ENCODE measurements around the gene PNKP.

GRCh38 chr19:49855277-49855675, 12.1 kb downstream of the PNKP start:
- TF ChIP-seq CTCF (IDR thresholded peaks at IDR 0.05; ENCODE audit: low read depth, low read length, poor library complexity, severe bottlenecking) (no peak), EZH2phosphoT487 (IDR thresholded peaks at IDR 0.05; ENCODE audit: borderline replicate concordance, low read length) (no peak)
